Measurements from ENCODE around the gene EIF4ENIF1.
"Not testable (repeated sequence)": the region's sequence is repeated elsewhere in the genome, so short reads cannot be mapped to it uniquely, and the experiment has no call there.

The EIF4ENIF1 gene

DNA sequence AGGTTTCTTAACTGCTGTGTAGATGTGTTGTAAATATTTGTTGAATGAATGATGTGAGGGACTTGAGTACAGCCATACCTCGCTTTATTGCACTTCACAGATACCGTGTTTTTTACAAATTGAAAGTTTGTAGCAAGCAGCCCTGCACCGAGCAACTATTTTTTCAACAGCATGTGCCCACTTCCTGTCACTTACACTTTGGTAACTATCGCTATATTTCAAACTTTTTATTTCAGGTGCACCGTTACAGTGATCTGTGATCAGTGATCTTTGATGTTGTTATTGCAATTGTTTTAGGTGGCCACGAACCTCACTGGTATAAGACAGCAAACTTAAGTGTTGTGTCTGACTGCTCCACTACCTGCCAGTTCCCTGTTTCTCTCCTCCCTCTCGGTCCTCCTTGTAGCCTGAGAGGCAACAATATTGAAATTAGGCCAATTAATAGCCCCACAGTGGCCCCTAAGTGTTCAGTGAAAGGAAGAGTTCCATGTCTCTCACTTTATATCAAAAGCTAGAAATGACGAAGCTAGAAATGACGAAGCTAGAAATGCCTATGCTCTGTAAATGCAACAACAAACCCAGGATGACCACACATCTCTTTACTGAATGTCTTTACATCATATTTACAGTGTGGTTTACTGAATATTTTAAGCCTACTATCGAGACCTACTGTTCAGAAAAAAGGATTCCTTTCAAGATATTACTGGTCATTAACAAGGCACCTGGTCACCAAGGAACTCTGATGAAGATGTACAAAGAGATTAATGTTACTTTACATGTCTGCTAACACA is 7.7 kb upstream of the EIF4ENIF1 start:
- TF ChIP-seq, protein P1, sequence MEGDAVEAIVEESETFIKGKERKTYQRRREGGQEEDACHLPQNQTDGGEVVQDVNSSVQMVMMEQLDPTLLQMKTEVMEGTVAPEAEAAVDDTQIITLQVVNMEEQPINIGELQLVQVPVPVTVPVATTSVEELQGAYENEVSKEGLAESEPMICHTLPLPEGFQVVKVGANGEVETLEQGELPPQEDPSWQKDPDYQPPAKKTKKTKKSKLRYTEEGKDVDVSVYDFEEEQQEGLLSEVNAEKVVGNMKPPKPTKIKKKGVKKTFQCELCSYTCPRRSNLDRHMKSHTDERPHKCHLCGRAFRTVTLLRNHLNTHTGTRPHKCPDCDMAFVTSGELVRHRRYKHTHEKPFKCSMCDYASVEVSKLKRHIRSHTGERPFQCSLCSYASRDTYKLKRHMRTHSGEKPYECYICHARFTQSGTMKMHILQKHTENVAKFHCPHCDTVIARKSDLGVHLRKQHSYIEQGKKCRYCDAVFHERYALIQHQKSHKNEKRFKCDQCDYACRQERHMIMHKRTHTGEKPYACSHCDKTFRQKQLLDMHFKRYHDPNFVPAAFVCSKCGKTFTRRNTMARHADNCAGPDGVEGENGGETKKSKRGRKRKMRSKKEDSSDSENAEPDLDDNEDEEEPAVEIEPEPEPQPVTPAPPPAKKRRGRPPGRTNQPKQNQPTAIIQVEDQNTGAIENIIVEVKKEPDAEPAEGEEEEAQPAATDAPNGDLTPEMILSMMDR (conservative IDR thresholded peaks at IDR 0.05; ENCODE audit: low read length) = no peak
- DNase-seq (ENCODE audit: low read depth) = no peak

DNA sequence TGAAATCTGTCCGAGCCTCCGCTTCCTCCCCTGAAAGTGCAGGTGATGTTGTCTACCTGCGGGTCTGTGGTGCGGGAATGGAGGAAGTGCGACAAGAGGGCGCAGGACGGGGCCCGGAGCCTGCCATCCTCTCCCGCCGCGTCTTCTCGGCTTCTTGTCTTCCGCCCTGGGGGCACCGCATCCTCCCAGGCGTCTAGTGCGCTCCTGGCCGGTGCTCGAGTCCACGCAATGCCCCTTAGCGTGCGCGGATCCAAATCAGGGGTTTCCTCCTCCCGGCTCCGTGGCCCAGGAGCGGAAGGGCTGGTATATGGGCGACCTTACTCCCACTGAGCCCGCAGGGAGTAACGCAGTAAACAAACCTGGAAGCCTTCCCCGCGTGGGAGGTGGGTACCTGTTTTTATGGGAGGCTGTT is 7.1 kb upstream of the EIF4ENIF1 start:
- peak; percentile 6 for DNase-seq (ENCODE audit: low read depth)
- peak overlapping the region; percentile 94 for H3K4me3 ChIP-seq (ENCODE audit: low read length)
- TF ChIP-seq, protein P1 (conservative IDR thresholded peaks at IDR 0.05; ENCODE audit: low read length) = no peak

More for the DNA sequence above, 7.7 kb upstream of the EIF4ENIF1 start:
- H3K4me3 ChIP-seq (ENCODE audit: low read length) = peak overlapping the region; percentile 94

DNA sequence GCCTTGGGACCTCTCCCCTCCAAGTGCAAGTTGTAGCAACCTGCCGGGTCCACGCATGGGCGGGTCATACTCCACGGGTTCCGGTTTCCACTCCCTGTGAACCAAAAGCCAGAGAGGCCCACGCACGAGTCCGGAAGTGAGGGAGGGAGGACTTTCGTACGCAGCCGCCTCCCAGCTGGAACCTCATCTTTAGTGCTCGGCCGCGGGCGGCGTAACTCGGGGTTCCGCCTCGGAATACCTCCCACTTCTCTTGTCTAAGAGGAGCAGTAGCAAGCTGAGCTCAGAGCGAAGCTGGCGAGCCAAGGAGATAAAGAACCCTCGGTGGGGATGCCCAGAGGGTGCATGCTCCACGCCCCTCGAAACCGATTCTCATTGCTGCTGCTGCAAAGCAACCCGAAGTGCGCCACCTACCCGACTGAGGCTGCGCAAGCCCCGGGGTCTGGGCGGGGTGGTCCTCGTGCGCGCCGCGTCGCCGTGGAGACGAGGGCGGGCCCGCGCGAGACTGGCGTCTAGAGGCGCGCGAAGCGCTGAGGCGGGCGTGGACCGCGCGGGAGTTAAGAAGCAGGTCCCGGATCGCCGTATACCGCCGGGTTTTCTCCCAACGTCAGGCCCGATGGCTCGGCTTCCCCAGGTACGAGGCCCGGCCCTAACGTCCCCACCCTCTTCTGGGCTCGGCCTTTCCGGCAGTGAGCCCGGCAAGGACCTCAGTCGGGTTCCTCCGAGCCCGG is 6.5 kb upstream of the EIF4ENIF1 start, which contains the start of gene SFI1:
TSS of gene SFI1 (plus strand) at position 530 of the 728 bp plus-strand sequence. CDS start 11,749 bp downstream, outside the sequence.
- DNase-seq (ENCODE audit: low read depth) = peak; percentile 86
- peak within 1 kb of the TSS; percentile 94 for H3K4me3 ChIP-seq (ENCODE audit: low read length)
- TF ChIP-seq, protein P1 (conservative IDR thresholded peaks at IDR 0.05; ENCODE audit: low read length) = peak; percentile 23

- TF ChIP-seq, protein P1 (conservative IDR thresholded peaks at IDR 0.05; ENCODE audit: low read length) = no peak
- no peak for DNase-seq (ENCODE audit: low read depth)
- H3K4me3 ChIP-seq (ENCODE audit: low read length) = peak overlapping the region; percentile 94
Observed at GRCh38 chr22:31495343-31495742, 5.7 kb upstream of the EIF4ENIF1 start.

GRCh38 chr22:31493355-31493754 is 3.7 kb upstream of the EIF4ENIF1 start:
- not testable (repeated sequence) for DNase-seq (ENCODE audit: low read depth); H3K4me3 ChIP-seq (ENCODE audit: low read length)

- H3K4me3 ChIP-seq (ENCODE audit: low read length) = no peak overlapping the region
- TF ChIP-seq, protein P1 (conservative IDR thresholded peaks at IDR 0.05; ENCODE audit: low read length) = no peak
- DNase-seq (ENCODE audit: low read depth) = no peak
Observed at GRCh38 chr22:31492151-31492550, 2.5 kb upstream of the EIF4ENIF1 start.

DNA sequence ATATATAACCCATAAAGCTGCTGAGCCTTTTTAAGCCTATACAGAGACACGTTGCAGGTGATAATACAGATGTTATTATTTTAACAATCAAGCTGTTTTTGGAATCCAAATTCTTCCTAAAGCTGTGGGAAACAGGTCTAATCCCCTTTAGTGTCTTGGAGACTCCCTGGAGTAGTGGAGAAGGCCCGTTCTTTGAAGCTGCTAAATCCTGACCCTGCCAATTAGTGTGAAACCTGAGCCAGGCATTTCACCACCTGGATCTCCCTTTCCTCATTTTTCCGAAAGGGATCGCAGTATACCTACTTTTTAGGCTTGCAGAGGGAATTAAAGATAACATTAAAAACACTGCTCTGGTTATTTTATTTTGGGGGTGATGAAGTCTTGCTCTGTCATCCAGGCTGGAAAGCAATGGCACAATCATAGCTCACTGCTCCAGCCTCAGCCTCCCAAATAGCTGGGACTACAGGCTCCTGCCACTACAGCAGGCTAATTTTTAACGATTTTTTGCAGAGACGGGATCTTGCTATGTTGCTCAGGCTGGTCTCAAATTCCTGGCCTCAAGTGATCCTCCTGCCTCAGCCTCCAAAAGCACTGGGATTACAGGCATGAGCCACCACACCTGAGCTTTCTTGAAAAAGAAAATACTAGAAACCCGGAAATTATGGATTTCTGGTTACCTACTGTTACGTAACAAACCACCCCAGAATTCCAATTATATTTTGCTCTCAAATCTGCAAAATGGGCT is 1.7 kb upstream of the EIF4ENIF1 start:
- TF ChIP-seq, protein P1 (conservative IDR thresholded peaks at IDR 0.05; ENCODE audit: low read length) = no peak
- no peak for DNase-seq (ENCODE audit: low read depth)
- peak overlapping the region; percentile 91 for H3K4me3 ChIP-seq (ENCODE audit: low read length)
